Measurements from ENCODE around the gene MMADHC. TPM values are rescaled to one million over a fixed set of nuclear protein-coding genes. Genes with fewer than 3 reads are reported as not detected.

MMADHC gene
- polyA plus RNA-seq, 2 of the 4 experiments (the other 2 are of a cell fraction), result 103 to 180 TPM

- ChIA-PET POLR2A (no interaction called here), CTCF (interaction anchor here (0.8 to 1.0 kb wide), 2 partner anchors 542 to 543 kb away, joined by 3 to 4 read pairs; no protein-coding TSS in a partner anchor)
- 29% methylated on average over 5 of the region's 5 CpGs for WGBS (ENCODE audit: missing lambda C conversion rate)
- no peak for FAIRE-seq
- no peak for TF ChIP-seq HOXB5 (CRISPR knock-in tag; IDR thresholded peaks at IDR 0.05)
- no peak for TF ChIP-seq KDM5A (IDR thresholded peaks at IDR 0.05)
- TF ChIP-seq CEBPB (IDR thresholded peaks at IDR 0.05), result no peak
- TF ChIP-seq TFCP2L1 (CRISPR knock-in tag; IDR thresholded peaks at IDR 0.05), result no peak
- no peak for TF ChIP-seq EP300 (IDR thresholded peaks at IDR 0.05)
- TF ChIP-seq POLR2AphosphoS2 (conservative IDR thresholded peaks at IDR 0.05; ENCODE audit: low read length), result no peak
- no peak for TF ChIP-seq SMC3 (IDR thresholded peaks at IDR 0.05)
- no peak for TF ChIP-seq JUN (IDR thresholded peaks at IDR 0.05)
- no peak for TF ChIP-seq RCOR1 (IDR thresholded peaks at IDR 0.05; ENCODE audit: low read depth, low read length)
- TF ChIP-seq MAFK (IDR thresholded peaks at IDR 0.05; ENCODE audit: partially characterized antibody), result no peak
- TF ChIP-seq ZFP36 (IDR thresholded peaks at IDR 0.05; ENCODE audit: borderline replicate concordance, partially characterized antibody), result no peak
- TF ChIP-seq GATA3 (IDR thresholded peaks at IDR 0.05; ENCODE audit: borderline replicate concordance), result no peak
- no peak for TF ChIP-seq TP53 (CRISPR knock-in tag; IDR thresholded peaks at IDR 0.05)
- no peak for TF ChIP-seq RFX5 (IDR thresholded peaks at IDR 0.05)
- TF ChIP-seq, protein P1, sequence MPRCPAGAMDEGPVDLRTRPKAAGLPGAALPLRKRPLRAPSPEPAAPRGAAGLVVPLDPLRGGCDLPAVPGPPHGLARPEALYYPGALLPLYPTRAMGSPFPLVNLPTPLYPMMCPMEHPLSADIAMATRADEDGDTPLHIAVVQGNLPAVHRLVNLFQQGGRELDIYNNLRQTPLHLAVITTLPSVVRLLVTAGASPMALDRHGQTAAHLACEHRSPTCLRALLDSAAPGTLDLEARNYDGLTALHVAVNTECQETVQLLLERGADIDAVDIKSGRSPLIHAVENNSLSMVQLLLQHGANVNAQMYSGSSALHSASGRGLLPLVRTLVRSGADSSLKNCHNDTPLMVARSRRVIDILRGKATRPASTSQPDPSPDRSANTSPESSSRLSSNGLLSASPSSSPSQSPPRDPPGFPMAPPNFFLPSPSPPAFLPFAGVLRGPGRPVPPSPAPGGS (IDR thresholded peaks at IDR 0.05), result no peak
- no peak for TF ChIP-seq HMGXB4 (CRISPR knock-in tag; IDR thresholded peaks at IDR 0.05; ENCODE audit: borderline replicate concordance)
- no peak for TF ChIP-seq HDAC2 (IDR thresholded peaks at IDR 0.05)
- TF ChIP-seq, protein P2, sequence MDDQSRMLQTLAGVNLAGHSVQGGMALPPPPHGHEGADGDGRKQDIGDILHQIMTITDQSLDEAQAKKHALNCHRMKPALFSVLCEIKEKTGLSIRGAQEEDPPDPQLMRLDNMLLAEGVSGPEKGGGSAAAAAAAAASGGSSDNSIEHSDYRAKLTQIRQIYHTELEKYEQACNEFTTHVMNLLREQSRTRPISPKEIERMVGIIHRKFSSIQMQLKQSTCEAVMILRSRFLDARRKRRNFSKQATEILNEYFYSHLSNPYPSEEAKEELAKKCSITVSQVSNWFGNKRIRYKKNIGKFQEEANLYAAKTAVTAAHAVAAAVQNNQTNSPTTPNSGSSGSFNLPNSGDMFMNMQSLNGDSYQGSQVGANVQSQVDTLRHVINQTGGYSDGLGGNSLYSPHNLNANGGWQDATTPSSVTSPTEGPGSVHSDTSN (IDR thresholded peaks at IDR 0.05), result no peak
- TF ChIP-seq HES2 (IDR thresholded peaks at IDR 0.05), result no peak
- Histone ChIP-seq H3K4me1 (peaks cover 4% of the 10 kb centered on the region; the same call in 1 of the 3 replicates), H3K4me3 (no peak overlapping the region), H3K4me2 (no peak overlapping the region), H3K27ac (no peak overlapping the region), H3K9me3 (no peaks in the 10 kb centered on the region)
- ATAC-seq, result no peak
- DNase-seq (ENCODE audit: low read depth in 1 of 2, low spot score in 1 of 2), result no peak
Observed at GRCh38 chr2:149559341-149560068, 28.1 kb downstream of the MMADHC start.

- Histone ChIP-seq H3K4me2 (no peak overlapping the region), H3K27ac (no peak overlapping the region), H3K4me3 (no peak overlapping the region), H3K4me1 (no peaks in the 10 kb centered on the region), H3K9me3 (0 out of 3 replicates have a peak, but pooled peaks cover 3% of the 10 kb centered on the region)
- TF ChIP-seq PHF8 (IDR thresholded peaks at IDR 0.05; ENCODE audit: borderline replicate concordance, low read depth) (no peak), TFCP2L1 (CRISPR knock-in tag; IDR thresholded peaks at IDR 0.05) (no peak), TP53 (CRISPR knock-in tag; IDR thresholded peaks at IDR 0.05) (no peak), JUNB (IDR thresholded peaks at IDR 0.05) (no peak)
- no peak for DNase-seq (ENCODE audit: low read depth in 1 of 2, low spot score in 1 of 2)
- FAIRE-seq, result no peak
- ChIA-PET POLR2A (no interaction called here), CTCF (interaction anchor here (1.3 kb wide), 1 partner anchor 539 kb away, joined by 4 read pairs; no protein-coding TSS in a partner anchor)
- no peak for ATAC-seq
- WGBS (ENCODE audit: missing lambda C conversion rate), result 65% methylated on average over 1 of the region's 1 CpG
Observed at GRCh38 chr2:149556452-149556851, 31.1 kb downstream of the MMADHC start.
